Sigmoid colon (tissue), 7 donors: Measurements from ENCODE around the gene FAM53A. TPM values are rescaled to one million over a fixed set of nuclear protein-coding genes. Genes with fewer than 3 reads are reported as not detected.

Experiments used
- DNase-seq: peaks from one replicate; pipeline ENCODE4 v3.0.0-alpha.2; 2019
- H3K27ac ChIP-seq, 4 donors: fragments of 200-600 bp; sonication (generic); one replicate each; pipeline ENCODE4 v1.5.1; 2016 to 2019; ENCODE audit warnings: mild to moderate bottlenecking in 1 of 4
- H3K27me3 ChIP-seq, 3 donors: fragments of 200-600 bp; sonication (generic); one replicate each; pipeline ENCODE4 v1.5.1; 2019; ENCODE audit warnings: mild to moderate bottlenecking in 1 of 3
- H3K36me3 ChIP-seq, 4 donors: fragments of 200-600 bp; sonication (generic); one replicate each; pipeline ENCODE4 v1.5.1; 2016 to 2019
- H3K4me1 ChIP-seq, 4 donors: fragments of 200-600 bp; sonication (generic); one replicate each; pipeline ENCODE4 v1.5.1; 2017 to 2019
- H3K4me3 ChIP-seq, 4 donors: fragments of 200-600 bp; sonication (generic); one replicate each; pipeline ENCODE4 v1.5.1; 2017 to 2019; ENCODE audit warnings: mild to moderate bottlenecking in 2 of 4, moderate library complexity in 1 of 4
- H3K9me3 ChIP-seq, 4 donors: fragments of 200-600 bp in 3 of 4; sonication (generic) in 3 of 4; one replicate each; pipeline versions ENCODE4 v1.5.1 to v1.6.1; 2013 to 2019
- EP300 ChIP-seq, 4 donors: sonication (generic); formaldehyde crosslinking; IDR thresholded peaks; one replicate each; pipeline ENCODE4 v1.6.1; 2017; ENCODE audit warnings: antibody characterized with exemption in 4 of 4
- POLR2A ChIP-seq, 2 donors: fragments of 450-650 bp; IDR thresholded peaks; one replicate each; pipeline ENCODE4 v1.6.1; 2016; ENCODE audit warnings: antibody characterized with exemption in 2 of 2, mild to moderate bottlenecking in 2 of 2, moderate library complexity in 2 of 2
- POLR2AphosphoS5 ChIP-seq, 4 donors: sonication (generic); formaldehyde crosslinking; IDR thresholded peaks; one replicate each; pipeline ENCODE4 v1.6.1; 2017; ENCODE audit warnings: antibody characterized with exemption in 4 of 4
- WGBS, 2 donors: extraction: QIAGEN DNeasy Blood & Tissue Kit; methylation state at CpG; one replicate each; pipeline ENCODE4 v1.1.7; 2013; 5-methylcytosine and 5-hydroxymethylcytosine counted together
- intact Hi-C: fragments of 100-400 bp; cut with DNase I; formaldehyde crosslinking; loops from one replicate; pipeline ENCODE4 v1.15.1; 2023
- polyA plus RNA-seq, 3 donors: library from polyadenylated mRNA; stranded (reverse); fragments of 200-250 nt; gene quantifications; one replicate each; pipeline ENCODE4 v1.2.3, GENCODE V29; 2013
- total RNA-seq, 4 donors: library from RNA; depleted of rRNA; stranded (reverse); fragments of >200 nt; gene quantifications; one replicate each; pipeline ENCODE4 v1.1.0, GENCODE V29; 2016
- TF ChIP-seq, protein P1 (sequence below), 4 experiments: fragments of 450-650 bp in 3 of 4; fragments of 200-600 bp in 1 of 4; IDR thresholded peaks; one replicate each; pipeline ENCODE4 v1.5.1; 2016 to 2019; ENCODE audit warnings: antibody characterized with exemption in 4 of 4, mild to moderate bottlenecking in 3 of 4, moderate library complexity in 2 of 4
- donor health status: healthy with polysubstance abuse.
- donor health status: Bipolar disorder and iron deficiency.
- donor health status: healthy.

Gene FAM53A
- total and polyA plus RNA-seq, 7 donors: 0.23 to 4.1 (median 1.4) TPM

DNA sequence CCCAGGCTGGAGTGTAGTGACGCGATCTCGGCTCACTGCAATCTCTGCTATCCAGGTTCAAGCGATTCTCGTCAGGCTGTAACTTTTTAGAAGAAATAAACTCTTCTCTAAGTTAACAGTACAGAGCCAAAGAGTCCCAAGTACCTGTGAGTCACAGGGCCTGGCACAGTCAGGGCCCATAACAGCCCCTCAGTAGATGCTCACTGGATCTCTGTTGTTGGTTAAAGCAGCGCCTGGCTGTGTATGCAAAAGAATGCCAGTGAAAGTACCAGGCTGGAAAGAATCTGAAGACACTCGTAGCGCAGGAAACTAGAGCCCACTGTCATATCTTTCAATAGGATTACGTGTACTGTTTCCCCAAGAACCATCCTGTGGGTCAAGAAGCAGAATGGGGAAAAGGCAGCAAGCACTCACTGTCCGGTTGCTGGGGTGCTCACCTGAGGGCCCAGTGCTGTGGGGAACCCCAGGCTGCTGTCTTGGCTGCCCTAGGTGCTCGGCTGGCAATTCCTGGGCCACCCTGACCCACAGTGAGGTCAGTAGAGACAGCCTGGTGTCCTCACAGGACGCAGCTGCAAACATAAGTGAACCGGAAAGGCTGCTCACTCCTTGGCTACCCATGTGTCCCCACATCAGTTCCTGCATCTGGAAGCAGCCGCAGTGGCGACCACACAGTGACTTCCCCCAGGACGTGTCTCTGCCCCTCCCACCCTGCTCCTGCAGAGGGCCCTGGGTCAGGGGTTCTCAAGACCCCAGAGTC lies 31.1 kb upstream of the FAM53A start:
- Histone ChIP-seq H3K4me3 (no peak overlapping the region), H3K27me3 (no peaks in the 10 kb centered on the region), H3K36me3 (peaks cover 5 to 21% (median 10%) of the 10 kb centered on the region in 4 donors), H3K4me1 (peaks cover 0 to 64% (median 51%) of the 10 kb centered on the region in 4 donors), H3K9me3 (no peaks in the 10 kb centered on the region), H3K27ac (peak overlapping the region in 2 of 4 donors; percentile 3 to 15)
- TF ChIP-seq EP300 (IDR thresholded peaks at IDR 0.05) (no peak), POLR2A (IDR thresholded peaks at IDR 0.05) (no peak), POLR2AphosphoS5 (IDR thresholded peaks at IDR 0.05) (no peak)
- TF ChIP-seq, protein P1, sequence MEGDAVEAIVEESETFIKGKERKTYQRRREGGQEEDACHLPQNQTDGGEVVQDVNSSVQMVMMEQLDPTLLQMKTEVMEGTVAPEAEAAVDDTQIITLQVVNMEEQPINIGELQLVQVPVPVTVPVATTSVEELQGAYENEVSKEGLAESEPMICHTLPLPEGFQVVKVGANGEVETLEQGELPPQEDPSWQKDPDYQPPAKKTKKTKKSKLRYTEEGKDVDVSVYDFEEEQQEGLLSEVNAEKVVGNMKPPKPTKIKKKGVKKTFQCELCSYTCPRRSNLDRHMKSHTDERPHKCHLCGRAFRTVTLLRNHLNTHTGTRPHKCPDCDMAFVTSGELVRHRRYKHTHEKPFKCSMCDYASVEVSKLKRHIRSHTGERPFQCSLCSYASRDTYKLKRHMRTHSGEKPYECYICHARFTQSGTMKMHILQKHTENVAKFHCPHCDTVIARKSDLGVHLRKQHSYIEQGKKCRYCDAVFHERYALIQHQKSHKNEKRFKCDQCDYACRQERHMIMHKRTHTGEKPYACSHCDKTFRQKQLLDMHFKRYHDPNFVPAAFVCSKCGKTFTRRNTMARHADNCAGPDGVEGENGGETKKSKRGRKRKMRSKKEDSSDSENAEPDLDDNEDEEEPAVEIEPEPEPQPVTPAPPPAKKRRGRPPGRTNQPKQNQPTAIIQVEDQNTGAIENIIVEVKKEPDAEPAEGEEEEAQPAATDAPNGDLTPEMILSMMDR (IDR thresholded peaks at IDR 0.05): no peak
- intact Hi-C loops: no loop called here
- 63 to 75% methylated on average over 16 of the region's 16 CpGs for WGBS, 2 donors
- no peak for DNase-seq

DNA sequence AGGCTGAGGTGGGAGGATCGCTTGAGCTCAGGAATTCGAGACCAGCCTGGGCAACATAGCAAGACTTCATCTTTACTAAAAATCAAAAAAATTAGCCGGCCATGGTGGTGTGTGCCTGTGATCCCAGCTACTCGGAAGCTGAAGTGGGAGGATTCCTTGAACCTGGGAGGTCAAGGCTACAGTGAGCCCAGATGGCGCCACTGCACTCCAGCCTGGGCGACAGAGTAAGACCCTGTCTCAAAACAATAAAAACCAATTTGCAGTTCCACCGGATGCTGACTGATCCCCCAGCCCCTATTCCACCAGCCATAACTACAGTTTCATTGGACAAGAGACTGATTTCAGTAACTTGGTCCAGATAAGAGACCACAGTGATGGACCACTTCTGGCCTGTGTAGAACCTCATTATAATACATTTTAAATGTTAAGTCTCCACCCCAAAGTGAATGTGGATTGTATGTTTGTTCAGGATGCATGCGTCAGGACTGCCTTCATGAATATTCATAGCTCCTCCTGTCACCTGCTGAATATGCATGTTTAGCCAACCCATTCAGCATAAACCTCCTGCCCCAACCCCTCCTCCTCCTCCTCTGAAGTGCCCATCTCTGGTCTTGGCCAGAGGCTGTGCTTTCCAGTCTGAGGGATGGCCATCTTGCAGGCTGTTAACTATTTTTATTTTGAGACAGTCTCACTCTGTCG lies 30.3 kb upstream of the FAM53A start:
- Histone ChIP-seq H3K27me3 (no peaks in the 10 kb centered on the region), H3K4me1 (peaks cover 0 to 62% (median 48%) of the 10 kb centered on the region in 4 donors), H3K27ac (peak overlapping the region in 3 of 4 donors; percentile 97 to 100 (median 99)), H3K4me3 (no peak overlapping the region), H3K9me3 (no peaks in the 10 kb centered on the region), H3K36me3 (peaks cover 5 to 21% (median 10%) of the 10 kb centered on the region in 4 donors)
- 60 to 73% methylated on average over 9 of the region's 9 CpGs for WGBS, 2 donors
- intact Hi-C loops: loop anchor here (5.0 kb wide), 2 partner anchors 143 to 367 kb away; partner anchors contain the start of genes LETM1 and UVSSA
- TF ChIP-seq EP300 (IDR thresholded peaks at IDR 0.05) (no peak), POLR2A (IDR thresholded peaks at IDR 0.05) (no peak), POLR2AphosphoS5 (IDR thresholded peaks at IDR 0.05) (no peak)
- TF ChIP-seq, protein P1 (IDR thresholded peaks at IDR 0.05): no peak
- DNase-seq: no peak

DNA sequence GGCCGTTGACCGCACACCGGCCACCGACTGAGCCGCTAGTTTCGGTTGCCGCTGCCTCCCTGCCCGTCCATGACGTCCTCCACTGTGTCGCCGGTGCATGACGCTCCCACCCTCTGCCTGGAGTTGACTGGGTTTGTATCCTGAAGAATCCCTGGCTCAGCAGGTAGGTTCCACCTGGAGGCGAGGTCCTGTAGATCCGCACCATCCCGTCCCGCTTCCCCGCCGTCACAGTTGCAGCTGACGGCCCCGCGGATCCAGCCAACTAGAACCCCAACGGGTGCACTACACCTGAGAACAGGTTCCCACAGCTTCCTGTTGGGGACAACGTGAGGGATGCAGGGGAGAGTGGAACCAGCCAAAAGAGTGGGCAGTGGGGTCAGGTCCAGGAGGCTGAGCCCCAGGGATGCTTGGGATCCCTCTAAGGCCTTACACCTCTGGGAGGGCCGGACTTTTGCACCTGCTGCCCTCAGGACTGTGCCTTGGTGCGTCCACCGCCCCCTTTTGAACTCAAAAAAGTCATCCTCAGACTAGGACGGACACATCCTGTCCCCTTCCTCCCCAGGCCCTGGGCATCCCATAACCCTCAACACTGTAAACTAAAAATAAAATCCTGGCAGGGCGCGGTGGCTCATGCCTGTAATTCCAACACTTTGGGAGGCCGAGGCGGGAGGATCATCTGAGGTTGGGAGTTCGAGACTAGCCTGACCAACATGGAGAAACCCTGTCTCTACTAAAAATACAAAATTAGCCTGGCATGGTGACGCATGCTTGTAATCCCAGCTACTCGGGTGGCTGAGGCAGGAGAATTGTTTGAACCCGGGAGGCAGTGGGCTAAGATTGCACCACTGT lies 29.1 kb upstream of the FAM53A start:
- peak overlapping the region; percentile 64 to 98 (median 83) for H3K4me3 ChIP-seq
- 6 to 19% methylated on average over 35 of the region's 35 CpGs for WGBS, 2 donors
- peaks cover 5 to 17% (median 9%) of the 10 kb centered on the region in 4 donors for H3K36me3 ChIP-seq
- peaks cover 0 to 59% (median 39%) of the 10 kb centered on the region in 4 donors for H3K4me1 ChIP-seq
- intact Hi-C loops: loop anchor here (2.0 to 5.0 kb wide), 3 partner anchors 28 to 366 kb away; partner anchors contain the start of genes FAM53A, LETM1 and UVSSA
- TF ChIP-seq, protein P1 (IDR thresholded peaks at IDR 0.05): no peak
- TF ChIP-seq POLR2A (IDR thresholded peaks at IDR 0.05): peak in 1 of 2 donors; percentile 4
- DNase-seq: no peak
- no peaks in the 10 kb centered on the region for H3K9me3 ChIP-seq
- peak overlapping the region; percentile 97 to 100 (median 99) for H3K27ac ChIP-seq
- no peaks in the 10 kb centered on the region for H3K27me3 ChIP-seq

DNA sequence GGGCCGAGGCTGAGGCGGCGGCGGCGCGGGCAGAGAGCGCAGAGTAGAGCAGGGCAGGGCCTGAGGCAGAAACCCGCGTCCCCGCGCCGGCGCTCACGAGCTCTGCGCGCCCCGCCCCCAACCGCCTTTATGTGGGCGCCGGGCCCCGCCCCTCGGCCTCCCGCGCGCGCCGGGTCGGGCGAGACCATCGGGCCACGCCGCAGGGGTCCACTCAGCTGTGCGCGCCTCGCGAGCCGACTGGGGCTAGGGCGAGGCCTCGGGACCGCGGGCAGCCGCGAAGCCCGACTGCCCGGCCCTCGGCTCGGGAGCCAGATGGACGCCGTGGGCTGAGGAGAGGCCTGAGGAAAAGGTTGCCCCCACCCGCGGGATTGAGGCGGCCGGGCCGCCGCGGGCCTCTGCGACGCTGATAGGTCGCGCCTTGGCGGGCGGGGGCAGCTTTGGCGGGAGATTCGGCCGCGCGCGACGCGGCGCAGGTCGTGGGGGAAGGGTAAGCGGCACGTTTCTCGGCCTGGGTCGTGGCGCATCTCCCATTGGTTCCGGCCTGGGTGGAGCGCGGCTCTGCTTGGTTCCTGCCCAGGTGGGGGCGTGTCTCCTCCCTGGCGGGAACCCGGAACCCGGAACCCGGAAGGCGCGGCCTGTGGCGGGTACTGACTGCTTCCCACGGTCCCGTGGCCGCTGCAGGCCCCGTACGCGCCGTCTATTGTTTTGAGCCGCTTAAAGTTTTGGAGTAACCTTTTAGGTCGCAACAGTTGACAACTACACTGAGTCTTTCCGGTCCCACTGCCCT lies 28.3 kb upstream of the FAM53A start, which contains the start of gene SLBP:
Gene SLBP, minus strand, starts transcription at position 104 of the 787 bp plus-strand sequence. CDS start 131 bp downstream, outside the sequence.
- Histone ChIP-seq H3K27me3 (no peaks in the 10 kb centered on the region), H3K36me3 (peaks cover 0 to 8% (median 6%) of the 10 kb centered on the region in 4 donors), H3K27ac (peak within 1 kb of the TSS; percentile 97 to 100 (median 99)), H3K9me3 (no peaks in the 10 kb centered on the region), H3K4me3 (peak within 1 kb of the TSS; percentile 76 to 98 (median 83)), H3K4me1 (peaks cover 0 to 52% (median 37%) of the 10 kb centered on the region in 4 donors)
- no peak for TF ChIP-seq POLR2A (IDR thresholded peaks at IDR 0.05)
- TF ChIP-seq POLR2AphosphoS5 (IDR thresholded peaks at IDR 0.05): peak; percentile 76 to 88 (median 80)
- TF ChIP-seq EP300 (IDR thresholded peaks at IDR 0.05): peak in 1 of 4 donors; percentile 42
- TF ChIP-seq, protein P1 (IDR thresholded peaks at IDR 0.05): no peak
- 0% methylated on average over 98 of the region's 98 CpGs for WGBS, 2 donors
- intact Hi-C loops: loop anchor here (1.0 to 5.0 kb wide), 4 partner anchors 9 to 365 kb away; partner anchors contain the start of genes FAM53A, LETM1, TACC3 and TMEM129
- peak; percentile 98 for DNase-seq
